Adipocyte (in vitro differentiated cells): ENCODE data around the gene SHB.
"Not testable (repeated sequence)": the region's sequence is repeated elsewhere in the genome, so short reads cannot be mapped to it uniquely, and the experiment has no call there.

Source experiments
- DNase-seq: peaks from one replicate; pipeline ENCODE4 v3.0.0-alpha.2; 2015; ENCODE audit warnings: low read depth
- H3K27me3 ChIP-seq: replicated peaks from 2 replicates; pipeline ENCODE4 v1.7.0; 2013; ENCODE audit warnings: mild to moderate bottlenecking, low read length, moderate library complexity; ENCODE audit not compliant: control insufficient read depth, insufficient read depth
- H3K36me3 ChIP-seq: 2 replicates; pipeline ENCODE4 v1.7.0; 2013; ENCODE audit warnings: low read length, mild to moderate bottlenecking, moderate library complexity; ENCODE audit not compliant: control insufficient read depth, insufficient read depth, severe bottlenecking
- H3K4me1 ChIP-seq: 2 replicates; pipeline ENCODE4 v1.7.0; 2013; ENCODE audit warnings: mild to moderate bottlenecking, low read length, moderate library complexity; ENCODE audit not compliant: control insufficient read depth, insufficient read depth
- H3K4me3 ChIP-seq: 2 replicates; pipeline ENCODE4 v1.7.0; 2013; ENCODE audit warnings: mild to moderate bottlenecking, low read length, moderate library complexity
- H3K9ac ChIP-seq: 2 replicates; pipeline ENCODE4 v1.7.0; 2013; ENCODE audit warnings: mild to moderate bottlenecking, low read length, moderate library complexity
- H3K9me3 ChIP-seq: 2 replicates; pipeline ENCODE4 v1.7.0; 2013; ENCODE audit warnings: mild to moderate bottlenecking, low read length, moderate library complexity; ENCODE audit not compliant: control insufficient read depth

The SHB gene

GRCh38 chr9:37913480-37914153 lies 155.4 kb downstream of the SHB start:
- DNase-seq = peak; percentile 85
- Histone ChIP-seq H3K27me3 (no peaks in the 10 kb centered on the region), H3K36me3 (peaks cover 8% of the 10 kb centered on the region), H3K9ac (no peak overlapping the region), H3K9me3 (no peaks in the 10 kb centered on the region), H3K4me1 (peaks cover 5% of the 10 kb centered on the region), H3K4me3 (no peak overlapping the region)

DNA sequence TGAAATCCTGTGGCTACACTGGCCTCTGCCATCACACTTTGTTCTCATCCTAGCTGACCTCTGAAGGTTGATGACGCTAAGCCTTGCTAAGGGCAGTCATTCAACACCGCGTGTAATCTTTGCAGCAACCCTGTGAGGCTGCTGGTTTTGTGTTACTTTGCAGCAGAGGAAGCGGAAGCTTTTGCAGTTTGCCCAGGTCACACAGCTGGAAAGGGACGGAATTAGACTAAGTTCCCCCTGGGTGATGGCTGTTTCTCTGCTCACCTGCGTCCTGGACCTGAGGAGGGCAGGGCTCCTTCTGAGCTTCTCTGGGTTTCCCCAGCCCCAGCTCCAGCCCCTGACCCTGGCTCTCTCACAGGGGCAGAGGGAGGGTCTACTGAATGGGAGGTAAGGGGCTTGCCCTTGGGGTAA lies 157.8 kb downstream of the SHB start:
- no peak overlapping the region for H3K9ac ChIP-seq
- no peaks in the 10 kb centered on the region for H3K36me3 ChIP-seq
- no peak for DNase-seq
- no peaks in the 10 kb centered on the region for H3K9me3 ChIP-seq
- no peaks in the 10 kb centered on the region for H3K27me3 ChIP-seq
- peaks cover 11% of the 10 kb centered on the region for H3K4me1 ChIP-seq
- no peak overlapping the region for H3K4me3 ChIP-seq

DNA sequence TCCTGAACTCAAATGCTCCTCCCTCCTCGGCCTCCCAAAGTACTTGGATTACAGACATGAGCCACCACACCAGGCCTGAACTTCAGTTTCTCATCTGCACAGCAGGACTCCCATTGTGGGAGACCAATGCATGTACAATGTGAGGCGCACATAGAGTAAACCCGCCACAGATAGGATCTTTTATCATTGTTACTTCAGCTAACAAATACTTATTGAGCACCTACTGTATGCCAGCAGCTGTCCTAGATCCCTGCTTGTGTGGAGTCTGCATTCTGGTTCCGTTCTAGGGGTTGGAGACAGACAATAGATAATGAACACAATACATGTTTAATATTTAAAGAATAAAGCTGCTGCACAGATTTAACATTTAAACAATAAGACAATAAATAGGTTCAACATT lies 158.8 kb downstream of the SHB start:
- DNase-seq = no peak
- Histone ChIP-seq H3K36me3 (no peaks in the 10 kb centered on the region), H3K27me3 (no peaks in the 10 kb centered on the region), H3K4me1 (peaks cover 11% of the 10 kb centered on the region), H3K9me3 (no peaks in the 10 kb centered on the region), H3K9ac (no peak overlapping the region), H3K4me3 (no peak overlapping the region)

DNA sequence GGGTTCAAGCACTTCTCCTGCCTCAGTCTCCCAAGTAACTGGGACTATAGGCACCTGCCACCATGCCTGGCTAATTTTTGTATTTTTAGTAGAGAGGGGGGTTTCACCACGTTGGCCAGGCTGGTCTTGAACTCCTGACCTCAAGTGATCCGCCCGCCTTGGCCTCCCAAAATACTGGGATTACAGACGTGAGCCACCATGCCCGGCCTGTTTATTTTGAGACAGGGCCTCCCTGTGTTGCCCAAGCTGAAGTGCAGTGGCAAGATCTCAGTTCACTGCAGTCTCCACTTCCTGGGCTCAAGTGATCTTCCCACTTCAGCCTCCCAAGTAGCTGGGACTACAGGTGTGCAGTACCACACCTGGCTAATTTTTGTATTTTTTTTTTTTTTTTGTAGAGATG lies 159.2 kb downstream of the SHB start:
- not testable (repeated sequence) for DNase-seq, H3K9me3 ChIP-seq, H3K27me3 ChIP-seq, H3K9ac ChIP-seq, H3K4me3 ChIP-seq, H3K36me3 ChIP-seq
- H3K4me1 ChIP-seq = peaks cover 14% of the 10 kb centered on the region

DNA sequence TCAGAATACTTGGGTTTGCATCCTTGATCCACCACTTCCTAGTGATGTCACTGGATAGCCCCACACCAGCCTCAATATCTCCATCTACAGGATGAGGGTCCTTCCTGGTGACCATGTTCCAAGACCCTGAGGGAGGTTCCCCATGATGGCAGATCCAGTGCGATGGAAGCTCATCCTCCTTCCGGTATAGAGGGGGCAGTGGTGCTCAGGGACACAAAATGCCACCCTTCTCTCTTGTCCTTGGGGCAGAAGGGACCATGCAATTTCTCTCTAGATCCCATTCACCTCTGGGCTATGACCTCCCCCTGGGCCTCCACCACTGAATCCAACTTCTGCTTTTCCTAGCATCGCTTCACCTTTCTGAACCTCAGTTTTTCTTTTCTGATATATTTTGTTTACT lies 159.7 kb downstream of the SHB start:
- H3K36me3 ChIP-seq = no peaks in the 10 kb centered on the region
- H3K9ac ChIP-seq = no peak overlapping the region
- no peak for DNase-seq
- H3K4me1 ChIP-seq = peaks cover 20% of the 10 kb centered on the region
- H3K9me3 ChIP-seq = no peaks in the 10 kb centered on the region
- no peak overlapping the region for H3K4me3 ChIP-seq
- H3K27me3 ChIP-seq = no peaks in the 10 kb centered on the region

- no peaks in the 10 kb centered on the region for H3K36me3 ChIP-seq
- H3K9ac ChIP-seq = no peak overlapping the region
- H3K4me3 ChIP-seq = no peak overlapping the region
- H3K9me3 ChIP-seq = no peaks in the 10 kb centered on the region
- peak; percentile 84 for DNase-seq
- peaks cover 20% of the 10 kb centered on the region for H3K4me1 ChIP-seq
- H3K27me3 ChIP-seq = no peaks in the 10 kb centered on the region
These were observed 160.3 kb downstream of the SHB start for GRCh38 chr9:37908698-37909186.

DNA sequence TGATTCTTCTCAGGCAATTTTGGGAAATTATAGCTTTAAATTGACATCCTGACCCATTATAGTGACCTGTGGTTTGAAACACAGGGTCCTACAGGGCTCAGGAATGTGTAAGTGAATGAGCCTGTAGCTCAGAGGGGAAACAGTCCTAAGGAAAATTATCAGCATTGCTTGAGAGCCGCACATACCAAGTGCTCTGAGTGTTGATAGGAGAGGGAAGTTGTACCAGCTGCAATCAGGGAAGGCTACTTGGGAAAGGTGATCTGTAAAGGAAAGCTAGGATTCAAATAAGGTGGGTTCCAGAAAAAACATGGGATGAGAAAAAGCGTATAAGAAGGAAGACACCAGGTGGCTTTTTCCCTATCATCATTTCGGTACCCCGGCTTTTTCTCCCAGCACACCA lies 160.7 kb downstream of the SHB start:
- no peaks in the 10 kb centered on the region for H3K36me3 ChIP-seq
- H3K9me3 ChIP-seq = no peaks in the 10 kb centered on the region
- H3K27me3 ChIP-seq = no peaks in the 10 kb centered on the region
- peaks cover 20% of the 10 kb centered on the region for H3K4me1 ChIP-seq
- no peak for DNase-seq
- H3K9ac ChIP-seq = no peak overlapping the region
- no peak overlapping the region for H3K4me3 ChIP-seq

- Histone ChIP-seq H3K27me3 (no peaks in the 10 kb centered on the region), H3K36me3 (no peaks in the 10 kb centered on the region), H3K9ac (no peak overlapping the region), H3K9me3 (no peaks in the 10 kb centered on the region), H3K4me1 (peaks cover 32% of the 10 kb centered on the region), H3K4me3 (no peak overlapping the region)
- no peak for DNase-seq
These were observed 162.5 kb downstream of the SHB start for GRCh38 chr9:37906312-37907239.

GRCh38 chr9:37905776-37906175 lies 163.3 kb downstream of the SHB start:
- no peak overlapping the region for H3K9ac ChIP-seq
- H3K36me3 ChIP-seq = no peaks in the 10 kb centered on the region
- H3K4me1 ChIP-seq = peaks cover 35% of the 10 kb centered on the region
- no peak overlapping the region for H3K4me3 ChIP-seq
- DNase-seq = no peak
- no peaks in the 10 kb centered on the region for H3K27me3 ChIP-seq
- H3K9me3 ChIP-seq = no peaks in the 10 kb centered on the region

DNA sequence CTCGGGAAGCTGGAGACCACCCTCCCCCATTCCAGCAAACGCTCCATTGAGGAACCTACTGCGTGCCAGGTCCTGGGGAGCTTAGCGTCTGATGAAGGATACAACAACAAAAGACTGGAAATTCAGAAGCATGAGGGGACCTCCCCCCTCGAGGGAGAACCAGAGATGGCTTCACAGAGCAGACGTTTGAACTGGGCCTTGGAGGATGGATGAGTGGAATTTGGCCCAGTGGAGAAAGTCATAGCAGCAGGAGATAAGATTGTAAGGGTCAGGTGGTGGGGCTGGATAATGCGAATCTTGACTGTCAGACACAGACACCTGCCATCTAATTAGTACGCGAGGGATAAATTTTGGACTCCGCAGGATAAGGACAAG lies 163.9 kb downstream of the SHB start:
- Histone ChIP-seq H3K9ac (peak overlapping the region; percentile 99), H3K4me3 (peak overlapping the region; percentile 100), H3K9me3 (no peaks in the 10 kb centered on the region), H3K27me3 (no peaks in the 10 kb centered on the region), H3K36me3 (peaks cover 7% of the 10 kb centered on the region), H3K4me1 (peaks cover 37% of the 10 kb centered on the region)
- no peak for DNase-seq

- peak overlapping the region; percentile 100 for H3K4me3 ChIP-seq
- peaks cover 12% of the 10 kb centered on the region for H3K36me3 ChIP-seq
- H3K9ac ChIP-seq = peak overlapping the region; percentile 99
- DNase-seq = no peak
- no peaks in the 10 kb centered on the region for H3K27me3 ChIP-seq
- H3K9me3 ChIP-seq = no peaks in the 10 kb centered on the region
- peaks cover 37% of the 10 kb centered on the region for H3K4me1 ChIP-seq
These were observed 164.4 kb downstream of the SHB start for GRCh38 chr9:37904445-37905130.
